Measurements from ENCODE around the gene TLX2.
"Not testable (repeated sequence)": the region's sequence is repeated elsewhere in the genome, so short reads cannot be mapped to it uniquely, and the experiment has no call there.

Gene TLX2
- long read RNA-seq, donor 1 = 0 reads
- long read RNA-seq, donor 2, partial matches to known transcripts = 75 of 75 reads
- long read RNA-seq, donor 2, other reads (novel, unspliced or antisense) = 0 of 75 reads
- long read RNA-seq, donor 3 = 0 reads
- long read RNA-seq, donor 4 = 0 reads
- long read RNA-seq, donor 5 = 0 reads
- long read RNA-seq, donor 6 = 0 reads
- long read RNA-seq, donor 7 = 0 reads
- long read RNA-seq, donor 8 = 0 reads

GRCh38 chr2:74514368-74515270 lies at the start of gene TLX2:
Gene TLX2, plus strand, starts transcription at chr2:74514450. Its CDS starts 357 bp downstream, at chr2:74514807.
- peak; percentile 70 for DNase-seq

- not testable (repeated sequence) for DNase-seq
These were observed 43.5 kb upstream of the TLX2 start for GRCh38 chr2:74470742-74471141.

- DNase-seq = no peak
These were observed 42.8 kb upstream of the TLX2 start for GRCh38 chr2:74471332-74472065.

GRCh38 chr2:74472086-74472944 lies 41.9 kb upstream of the TLX2 start, which contains the start of gene MRPL53:
Gene MRPL53, minus strand, starts transcription at chr2:74472680. Its CDS starts 20 bp downstream, at chr2:74472660.
- peak; percentile 95 for DNase-seq

- no peak for DNase-seq
These were observed 41.3 kb upstream of the TLX2 start for GRCh38 chr2:74472945-74473258.

GRCh38 chr2:74474481-74474880 lies 39.8 kb upstream of the TLX2 start:
- no peak for DNase-seq

GRCh38 chr2:74474899-74475298 lies 39.4 kb upstream of the TLX2 start:
- no peak for DNase-seq

GRCh38 chr2:74481431-74481830 lies 32.8 kb upstream of the TLX2 start:
- DNase-seq = no peak

GRCh38 chr2:74481961-74482800 lies 32.1 kb upstream of the TLX2 start:
- DNase-seq = peak; percentile 94

- peak; percentile 99 for DNase-seq
These were observed 31.2 kb upstream of the TLX2 start, which contains the start of the genes CCDC142 and TTC31 for GRCh38 chr2:74482801-74483674. Gene CCDC142, minus strand, starts transcription at chr2:74482998. Its CDS starts 161 bp downstream, at chr2:74482837. Gene TTC31, plus strand, starts transcription at chr2:74483081. Its CDS starts 15 bp downstream, at chr2:74483096.

GRCh38 chr2:74483675-74484164 lies 30.5 kb upstream of the TLX2 start:
- not testable (repeated sequence) for DNase-seq

GRCh38 chr2:74486141-74486540 lies 28.1 kb upstream of the TLX2 start:
- DNase-seq = no peak

- no peak for DNase-seq
These were observed 25.4 kb upstream of the TLX2 start for GRCh38 chr2:74488643-74489481.

GRCh38 chr2:74489906-74490305 lies 24.3 kb upstream of the TLX2 start:
- DNase-seq = no peak

GRCh38 chr2:74491648-74492544 lies 22.4 kb upstream of the TLX2 start:
- DNase-seq = no peak

- DNase-seq = no peak
These were observed 20.7 kb upstream of the TLX2 start for GRCh38 chr2:74493546-74493945.

- no peak for DNase-seq
These were observed 18.8 kb upstream of the TLX2 start for GRCh38 chr2:74495440-74495839.

Data from right kidney (tissue), 9 donors.